B cell (primary cell): ENCODE data around the gene MDK. TPM values are rescaled to one million over a fixed set of nuclear protein-coding genes. Genes with fewer than 3 reads are reported as not detected.

Experiments used
- ATAC-seq: fragments of 200-7000 bp; cut with Tn5 transposase; one replicate; pipeline ENCODE4 v1.10.0; 2021; ENCODE audit warnings: low read depth, mild to moderate bottlenecking, moderate number of reproducible peaks, moderate library complexity
- CTCF ChIA-PET: fragments of 350-600 bp; sonication (Branson Sonifier 250); formaldehyde crosslinking; loops from one replicate; lab custom pipeline; 2021; ENCODE audit warnings: antibody characterized with exemption, inconsistent platforms; lab: Charles Lee
- POLR2A ChIA-PET: fragments of 350-600 bp; sonication (Branson Sonifier 250); formaldehyde crosslinking; loops from one replicate; lab custom pipeline; 2021; ENCODE audit warnings: antibody characterized with exemption; lab: Charles Lee
- DNase-seq: peaks from one replicate; pipeline ENCODE4 v3.0.0; 2013
- H2AFZ ChIP-seq: 2 replicates; pipeline ENCODE4 v1.6.1; 2012; ENCODE audit warnings: mild to moderate bottlenecking, low read depth, low read length; ENCODE audit not compliant: insufficient read depth, poor library complexity, severe bottlenecking
- H3K27ac ChIP-seq, 2 donors: 1 replicate in 1 of 2; 2 replicates in 1 of 2; pipeline ENCODE4 v1.5.1; 2012 to 2013; ENCODE audit warnings: low read length in 2 of 2, mild to moderate bottlenecking in 2 of 2, moderate library complexity in 1 of 2
- H3K27me3 ChIP-seq, 4 experiments: fragments of 200-600 bp in 1 of 4; sonication (generic) in 1 of 4; replicated peaks in 1 of 4; 1 replicate in 2 of 4; 2 replicates in 2 of 4; pipeline versions ENCODE4 v1.6.1 to v1.7.0; 2013 to 2016; ENCODE audit warnings: low read length in 3 of 4, mild to moderate bottlenecking in 2 of 4, mixed read lengths in 1 of 4, moderate library complexity in 1 of 4; ENCODE audit not compliant: insufficient read depth in 4 of 4, control insufficient read depth in 3 of 4; ENCODE audit errors: control extremely low read depth in 1 of 4
- H3K36me3 ChIP-seq, 2 experiments: replicated peaks in 1 of 2; 1 replicate in 1 of 2; 2 replicates in 1 of 2; pipeline versions ENCODE4 v1.6.1 to v1.7.1; 2013; ENCODE audit warnings: low read length in 1 of 2; ENCODE audit not compliant: insufficient read depth in 2 of 2, control insufficient read depth in 1 of 2; ENCODE audit errors: control extremely low read depth in 1 of 2, extremely low read depth in 1 of 2
- H3K4me1 ChIP-seq, 2 donors: fragments of 200-600 bp in 1 of 2; sonication (generic) in 1 of 2; 1 replicate in 1 of 2; 2 replicates in 1 of 2; pipeline versions ENCODE4 v1.5.1 to v1.6.1; 2013 to 2017; ENCODE audit warnings: low read length in 2 of 2; ENCODE audit not compliant: control insufficient read depth in 2 of 2, insufficient read depth in 2 of 2
- H3K4me2 ChIP-seq: replicated peaks from 2 replicates; pipeline ENCODE3; 2012; ENCODE audit warnings: mild to moderate bottlenecking, low read depth, low read length; ENCODE audit not compliant: poor library complexity, severe bottlenecking
- H3K4me3 ChIP-seq, 5 experiments: fragments of 200-600 bp in 1 of 5; sonication (generic) in 1 of 5; 1 replicate in 3 of 5; 2 replicates in 2 of 5; pipeline versions ENCODE4 v1.5.1 to v1.7.0; 2011 to 2016; ENCODE audit warnings: low read length in 4 of 5, mild to moderate bottlenecking in 4 of 5, low read depth in 2 of 5, control low read depth in 1 of 5, moderate library complexity in 1 of 5; ENCODE audit not compliant: insufficient read depth in 1 of 5; ENCODE audit errors: control extremely low read depth in 1 of 5, extremely low read depth in 1 of 5
- H3K79me2 ChIP-seq: fragments of 200-600 bp; sonication (generic); one replicate; pipeline ENCODE4 v1.6.0; 2016; ENCODE audit warnings: low read length; ENCODE audit not compliant: control insufficient read depth, insufficient read depth
- H3K9ac ChIP-seq: fragments of 200-600 bp; sonication (generic); 2 replicates; pipeline ENCODE4 v1.6.1; 2017; ENCODE audit warnings: mild to moderate bottlenecking, low read length, moderate library complexity
- H3K9me3 ChIP-seq, 3 donors: one replicate each; pipeline versions ENCODE4 v1.6.1 to v1.7.1; 2013; ENCODE audit warnings: low read length in 2 of 3; ENCODE audit not compliant: control insufficient read depth in 2 of 3, insufficient read depth in 1 of 3; ENCODE audit errors: control extremely low read depth in 1 of 3
- H4K20me1 ChIP-seq: 2 replicates; pipeline ENCODE4 v1.6.0; 2012; ENCODE audit warnings: mild to moderate bottlenecking, low read length; ENCODE audit not compliant: insufficient read depth, control insufficient read depth, poor library complexity, severe bottlenecking
- H3K27ac Mint-ChIP-seq: one replicate; pipeline ENCODE4 v1.8.0; 2021; ENCODE audit warnings: mixed read lengths
- H3K27me3 Mint-ChIP-seq: one replicate; pipeline ENCODE4 v1.8.0; 2021; ENCODE audit warnings: mixed read lengths
- H3K4me1 Mint-ChIP-seq: one replicate; pipeline ENCODE4 v1.8.0; 2021; ENCODE audit warnings: mixed read lengths
- H3K4me3 Mint-ChIP-seq: one replicate; pipeline ENCODE4 v1.8.0; 2021; ENCODE audit warnings: mixed read lengths
- H3K9me3 Mint-ChIP-seq: one replicate; pipeline ENCODE4 v1.8.0; 2022; ENCODE audit warnings: mixed read lengths; ENCODE audit not compliant: insufficient read depth
- EZH2 ChIP-seq: IDR thresholded peaks from 2 replicates; pipeline ENCODE4 v1.6.1; 2012; ENCODE audit warnings: borderline replicate concordance, low read depth, mild to moderate bottlenecking, moderate library complexity, low read length; ENCODE audit not compliant: insufficient read depth, poor library complexity, severe bottlenecking
- WGBS: methylation state at CpG from one replicate; pipeline ENCODE4 v1.1.5; 2013; ENCODE audit warnings: missing lambda C conversion rate; ENCODE audit not compliant: insufficient coverage; 5-methylcytosine and 5-hydroxymethylcytosine counted together
- intact Hi-C: fragments of 100-400 bp; cut with micrococcal nuclease; formaldehyde crosslinking; loops from one replicate; pipeline ENCODE4 v1.10.0; 2022
- polyA plus RNA-seq: library from polyadenylated mRNA; depleted of rRNA; stranded (reverse); fragments of >200 nt; gene quantifications from 2 replicates; pipeline ENCODE4 v1.2.3, GENCODE V29; 2012
- total RNA-seq, 2 donors: library from RNA; stranded (reverse); fragments of 120-200 nt in 1 of 2; gene quantifications; 1 replicate in 1 of 2; 2 replicates in 1 of 2; pipeline versions ENCODE4 v1.2.3 to v1.2.4, GENCODE V29; 2013 to 2022
- TF ChIP-seq, protein P1 (sequence below): fragments of 200-600 bp; IDR thresholded peaks from one replicate; pipeline ENCODE4 v1.8.0; 2022; ENCODE audit warnings: antibody characterized with exemption, mild to moderate bottlenecking

MDK gene
- total and polyA plus RNA-seq, 2 donors (not counting 1 experiment from before 2014, with no cell fraction given) = 1.5 to 2.6 TPM

DNA sequence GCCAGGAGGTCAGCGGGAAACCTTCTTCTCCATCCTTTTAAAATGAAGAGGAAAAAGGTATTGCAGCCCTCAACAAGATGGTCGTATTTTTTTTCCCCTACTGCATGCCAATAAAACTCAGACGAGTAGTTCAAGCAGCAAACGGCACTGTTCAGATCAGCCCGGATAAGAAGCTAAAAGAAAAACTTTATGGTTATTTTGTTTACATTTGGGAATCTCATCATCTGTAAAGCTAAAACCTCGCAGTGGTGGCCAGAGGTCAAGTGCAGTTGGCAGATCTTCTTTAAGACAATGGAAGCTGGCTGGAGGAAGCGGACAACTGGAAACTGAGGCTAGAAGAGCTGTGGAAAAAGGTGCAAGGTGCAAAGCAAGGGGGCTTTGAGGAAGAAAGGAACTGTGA, 41.1 kb downstream of the MDK start:
- 100% methylated on average over 4 of the region's 7 CpGs for WGBS
- intact Hi-C loops = no loop called here
- Mint-ChIP-seq H3K27me3 (no peaks in the 10 kb centered on the region), H3K4me3 (no peak overlapping the region), H3K4me1 (no peaks in the 10 kb centered on the region), H3K9me3 (no peaks in the 10 kb centered on the region), H3K27ac (no peak overlapping the region)
- H3K4me2 ChIP-seq = no peak overlapping the region
- no peaks in the 10 kb centered on the region for H3K9me3 ChIP-seq
- peaks cover 3 to 35% of the 10 kb centered on the region in 2 experiments for H3K36me3 ChIP-seq
- H3K4me3 ChIP-seq = no peak overlapping the region
- POLR2A ChIA-PET = interaction anchor here (0.5 kb wide), 1 partner anchor 24 kb away, joined by 3 read pairs; no protein-coding TSS in a partner anchor
- H3K27me3 ChIP-seq = no peaks in the 10 kb centered on the region
- ATAC-seq (no peak), DNase-seq (no peak)
- TF ChIP-seq EZH2 = no peak
- TF ChIP-seq, protein P1, sequence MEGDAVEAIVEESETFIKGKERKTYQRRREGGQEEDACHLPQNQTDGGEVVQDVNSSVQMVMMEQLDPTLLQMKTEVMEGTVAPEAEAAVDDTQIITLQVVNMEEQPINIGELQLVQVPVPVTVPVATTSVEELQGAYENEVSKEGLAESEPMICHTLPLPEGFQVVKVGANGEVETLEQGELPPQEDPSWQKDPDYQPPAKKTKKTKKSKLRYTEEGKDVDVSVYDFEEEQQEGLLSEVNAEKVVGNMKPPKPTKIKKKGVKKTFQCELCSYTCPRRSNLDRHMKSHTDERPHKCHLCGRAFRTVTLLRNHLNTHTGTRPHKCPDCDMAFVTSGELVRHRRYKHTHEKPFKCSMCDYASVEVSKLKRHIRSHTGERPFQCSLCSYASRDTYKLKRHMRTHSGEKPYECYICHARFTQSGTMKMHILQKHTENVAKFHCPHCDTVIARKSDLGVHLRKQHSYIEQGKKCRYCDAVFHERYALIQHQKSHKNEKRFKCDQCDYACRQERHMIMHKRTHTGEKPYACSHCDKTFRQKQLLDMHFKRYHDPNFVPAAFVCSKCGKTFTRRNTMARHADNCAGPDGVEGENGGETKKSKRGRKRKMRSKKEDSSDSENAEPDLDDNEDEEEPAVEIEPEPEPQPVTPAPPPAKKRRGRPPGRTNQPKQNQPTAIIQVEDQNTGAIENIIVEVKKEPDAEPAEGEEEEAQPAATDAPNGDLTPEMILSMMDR = no peak
- H3K27ac ChIP-seq = no peak overlapping the region
- CTCF ChIA-PET = no interaction called here
- no peaks in the 10 kb centered on the region for H3K4me1 ChIP-seq
- no peak overlapping the region for H2AFZ ChIP-seq
- no peaks in the 10 kb centered on the region for H4K20me1 ChIP-seq
- no peaks in the 10 kb centered on the region for H3K79me2 ChIP-seq
- no peak overlapping the region for H3K9ac ChIP-seq

DNA sequence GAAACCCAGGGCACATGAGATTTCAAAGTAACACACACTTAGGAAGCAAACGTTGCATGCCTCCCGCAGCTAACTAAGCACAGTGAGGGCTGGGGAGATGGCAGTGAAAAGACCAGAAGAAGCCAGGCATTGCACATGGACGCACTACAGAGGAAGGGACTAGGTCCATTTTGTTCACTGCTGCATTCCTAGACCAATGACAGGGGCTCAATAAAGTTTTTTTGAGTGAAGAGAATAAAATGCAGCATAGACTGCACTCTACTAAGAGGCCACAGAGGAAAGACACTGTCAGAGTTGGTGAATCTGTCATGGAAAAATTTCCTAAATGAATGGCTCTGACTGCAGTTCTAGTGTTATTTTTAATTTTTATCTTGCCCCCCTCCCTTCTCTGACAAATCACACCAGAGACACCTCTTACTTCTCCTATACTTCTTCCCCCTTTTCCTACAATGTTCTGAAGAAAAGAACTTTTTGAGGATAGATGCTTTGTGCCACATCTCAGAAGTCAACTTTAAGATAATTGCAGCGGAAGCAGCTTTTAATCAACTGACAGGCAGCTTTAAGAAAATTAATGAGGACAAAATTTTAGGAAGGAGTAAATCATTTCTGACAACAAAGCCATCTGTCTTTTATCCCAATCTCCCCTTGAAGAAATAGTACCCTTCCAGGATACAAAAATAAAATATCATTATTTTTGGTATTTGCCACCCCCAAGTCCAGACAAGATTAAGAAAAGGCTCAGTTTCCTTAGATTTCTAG, 44.9 kb downstream of the MDK start:
- Histone ChIP-seq H3K9me3 (no peaks in the 10 kb centered on the region), H3K27ac (no peak overlapping the region), H2AFZ (no peak overlapping the region), H3K4me1 (no peaks in the 10 kb centered on the region), H3K9ac (no peak overlapping the region), H3K27me3 (no peaks in the 10 kb centered on the region), H3K4me2 (no peak overlapping the region), H3K36me3 (peaks cover 2 to 40% of the 10 kb centered on the region in 2 experiments), H3K4me3 (no peak overlapping the region), H3K79me2 (no peaks in the 10 kb centered on the region), H4K20me1 (no peaks in the 10 kb centered on the region)
- DNase-seq = no peak
- no peak for ATAC-seq
- no peak overlapping the region for H3K27ac Mint-ChIP-seq
- no peaks in the 10 kb centered on the region for H3K27me3 Mint-ChIP-seq
- TF ChIP-seq, protein P1 = no peak
- TF ChIP-seq EZH2 = no peak
- ChIA-PET POLR2A (no interaction called here), CTCF (interaction anchor here (0.7 kb wide), 1 partner anchor 9 kb away, joined by 3 read pairs; no protein-coding TSS in a partner anchor)
- WGBS = 100% methylated on average over 3 of the region's 4 CpGs
- no peaks in the 10 kb centered on the region for H3K4me1 Mint-ChIP-seq
- no peak overlapping the region for H3K4me3 Mint-ChIP-seq
- H3K9me3 Mint-ChIP-seq = no peaks in the 10 kb centered on the region
- intact Hi-C loops = no loop called here
